Measurements from ENCODE around the gene FABP6. TPM values are rescaled to one million over a fixed set of nuclear protein-coding genes. Genes with fewer than 3 reads are reported as not detected.

FABP6 gene
- total and polyA plus RNA-seq, 3 donors from 2014 or later, result 0.94 to 4.0 (median 1.5) TPM

DNA sequence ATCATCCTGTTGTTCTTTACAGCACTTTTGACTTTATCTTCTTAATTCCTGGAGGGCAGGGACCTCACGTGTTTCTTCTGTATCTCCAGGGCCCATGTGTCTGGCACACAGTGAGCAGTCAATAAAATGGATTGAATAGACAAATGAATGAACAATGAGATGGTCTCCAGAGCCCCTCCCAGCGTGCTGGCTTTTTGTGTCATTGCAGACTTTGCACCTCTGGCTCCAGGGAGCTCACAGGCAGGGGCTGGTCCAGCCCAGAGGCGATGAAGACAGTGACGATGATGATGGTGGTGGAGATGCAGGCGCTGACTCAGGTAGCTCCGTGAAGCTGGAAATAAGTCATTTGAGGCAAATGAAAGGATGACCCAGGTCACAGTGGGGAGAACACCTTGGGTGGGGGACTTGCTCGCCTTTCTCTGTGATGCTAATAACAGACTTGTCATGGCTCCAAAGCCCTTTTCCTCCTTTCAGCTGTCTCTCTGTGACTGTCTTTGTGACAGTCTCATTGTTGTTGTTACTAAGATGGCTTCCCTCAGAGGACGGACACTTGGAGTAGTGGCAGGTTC, 30.4 kb upstream of the FABP6 start:
- TF ChIP-seq POLR2A (IDR thresholded peaks at IDR 0.05), result no peak
- TF ChIP-seq, protein P1, sequence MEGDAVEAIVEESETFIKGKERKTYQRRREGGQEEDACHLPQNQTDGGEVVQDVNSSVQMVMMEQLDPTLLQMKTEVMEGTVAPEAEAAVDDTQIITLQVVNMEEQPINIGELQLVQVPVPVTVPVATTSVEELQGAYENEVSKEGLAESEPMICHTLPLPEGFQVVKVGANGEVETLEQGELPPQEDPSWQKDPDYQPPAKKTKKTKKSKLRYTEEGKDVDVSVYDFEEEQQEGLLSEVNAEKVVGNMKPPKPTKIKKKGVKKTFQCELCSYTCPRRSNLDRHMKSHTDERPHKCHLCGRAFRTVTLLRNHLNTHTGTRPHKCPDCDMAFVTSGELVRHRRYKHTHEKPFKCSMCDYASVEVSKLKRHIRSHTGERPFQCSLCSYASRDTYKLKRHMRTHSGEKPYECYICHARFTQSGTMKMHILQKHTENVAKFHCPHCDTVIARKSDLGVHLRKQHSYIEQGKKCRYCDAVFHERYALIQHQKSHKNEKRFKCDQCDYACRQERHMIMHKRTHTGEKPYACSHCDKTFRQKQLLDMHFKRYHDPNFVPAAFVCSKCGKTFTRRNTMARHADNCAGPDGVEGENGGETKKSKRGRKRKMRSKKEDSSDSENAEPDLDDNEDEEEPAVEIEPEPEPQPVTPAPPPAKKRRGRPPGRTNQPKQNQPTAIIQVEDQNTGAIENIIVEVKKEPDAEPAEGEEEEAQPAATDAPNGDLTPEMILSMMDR (IDR thresholded peaks at IDR 0.05), result no peak
- DNase-seq, result no peak
- Histone ChIP-seq H3K9me3 (no peaks in the 10 kb centered on the region), H3K4me3 (peak overlapping the region in 1 of 2 donors; percentile 21), H3K27ac (peak overlapping the region; percentile 66 to 72), H3K36me3 (ENCODE audit: low read depth, missing control alignments) (no peaks in the 10 kb centered on the region), H3K4me1 (peaks cover 31% of the 10 kb centered on the region), H3K27me3 (no peaks in the 10 kb centered on the region)
- intact Hi-C loops (cut with DNase I; ENCODE audit: low total_unique reads), result loop anchor here (5.0 to 10.0 kb wide), 2 partner anchors 148 to 174 kb away; no protein-coding TSS in a partner anchor
- 42 to 45% methylated on average over 8 of the region's 8 CpGs for WGBS, 2 donors

DNA sequence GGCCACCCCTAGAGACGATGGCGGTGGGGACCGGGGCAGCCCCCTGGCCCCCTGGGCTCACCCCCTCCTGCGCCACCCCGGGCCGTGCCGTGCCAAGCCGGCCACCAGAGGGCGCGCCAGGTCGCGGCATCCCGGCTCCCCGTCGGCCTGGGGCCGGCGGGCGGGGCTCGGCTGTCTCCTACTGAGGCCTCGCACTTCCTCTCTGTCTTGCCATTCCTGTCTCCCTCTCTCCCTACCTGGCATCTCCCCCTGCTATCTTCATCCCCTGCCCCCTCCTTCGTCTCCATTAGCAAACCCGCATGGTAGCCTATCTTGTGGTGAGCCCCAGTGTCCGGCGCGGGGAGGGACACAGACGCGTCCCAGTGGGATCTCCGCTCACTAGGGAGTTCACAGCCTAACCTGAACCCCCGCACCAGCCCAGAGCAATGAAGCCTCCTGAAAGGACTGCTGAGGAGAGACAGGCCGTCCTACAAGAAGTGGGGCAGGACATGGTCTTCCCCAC, 29.8 kb upstream of the FABP6 start:
- intact Hi-C loops (cut with DNase I; ENCODE audit: low total_unique reads), result loop anchor here (5.0 to 10.0 kb wide), 2 partner anchors 148 to 175 kb away; no protein-coding TSS in a partner anchor
- Histone ChIP-seq H3K36me3 (ENCODE audit: low read depth, missing control alignments) (no peaks in the 10 kb centered on the region), H3K27me3 (no peaks in the 10 kb centered on the region), H3K27ac (peak overlapping the region; percentile 66 to 72), H3K4me1 (peaks cover 31% of the 10 kb centered on the region), H3K4me3 (peak overlapping the region; percentile 21 to 45), H3K9me3 (no peaks in the 10 kb centered on the region)
- 0 to 3% methylated on average over 23 to 29 of the region's 30 CpGs for WGBS, 2 donors
- peak; percentile 83 for DNase-seq
- TF ChIP-seq, protein P1 (IDR thresholded peaks at IDR 0.05), result peak; percentile 94 to 98 (median 96)
- TF ChIP-seq POLR2A (IDR thresholded peaks at IDR 0.05), result no peak

DNA sequence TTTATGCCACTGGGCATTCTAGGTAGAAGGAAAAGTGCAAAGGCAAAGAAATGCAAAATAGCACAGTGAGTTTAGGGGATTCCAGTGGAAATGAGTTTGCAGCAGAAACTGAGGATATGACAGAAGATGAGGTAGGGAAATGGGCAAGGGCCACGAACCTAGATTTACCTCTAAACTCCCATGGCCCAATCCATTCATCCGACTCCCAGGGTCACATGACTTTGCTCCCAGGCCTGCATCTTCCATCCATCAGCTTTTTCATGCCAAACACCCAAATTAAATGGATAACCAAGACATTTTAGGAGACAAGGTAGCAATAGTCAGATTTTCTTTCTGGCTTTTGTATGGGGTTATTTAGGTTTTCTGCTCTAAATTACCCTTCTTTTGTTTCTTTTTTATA, 22.2 kb upstream of the FABP6 start:
- TF ChIP-seq, protein P1 (IDR thresholded peaks at IDR 0.05), result no peak
- TF ChIP-seq POLR2A (IDR thresholded peaks at IDR 0.05), result no peak
- Histone ChIP-seq H3K4me1 (no peaks in the 10 kb centered on the region), H3K27ac (no peak overlapping the region), H3K9me3 (no peaks in the 10 kb centered on the region), H3K36me3 (ENCODE audit: low read depth, missing control alignments) (no peaks in the 10 kb centered on the region), H3K4me3 (no peak overlapping the region), H3K27me3 (no peaks in the 10 kb centered on the region)
- DNase-seq, result no peak
- 89 to 93% methylated on average over 2 of the region's 2 CpGs for WGBS, 2 donors
- intact Hi-C loops (cut with DNase I; ENCODE audit: low total_unique reads), result no loop called here

DNA sequence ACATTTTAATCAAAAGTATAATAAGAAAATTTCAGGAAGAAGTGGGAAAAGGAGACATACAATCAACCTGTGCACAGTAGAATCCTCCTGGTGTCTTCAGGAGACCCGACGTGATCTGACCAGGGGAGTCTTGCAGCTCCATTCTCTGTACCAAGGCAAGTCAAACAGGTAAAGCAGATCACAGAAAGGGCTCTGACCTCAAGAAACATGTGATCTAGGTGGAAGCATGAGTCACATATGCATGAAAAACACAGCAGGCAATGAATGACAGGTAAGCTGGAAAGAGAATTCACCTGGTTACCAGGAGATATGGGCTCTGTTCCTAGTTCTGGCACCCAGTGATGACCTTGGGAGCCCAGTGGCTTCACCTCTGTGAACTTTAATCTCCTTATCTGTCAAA, 19.4 kb upstream of the FABP6 start:
- DNase-seq, result no peak
- Histone ChIP-seq H3K36me3 (ENCODE audit: low read depth, missing control alignments) (no peaks in the 10 kb centered on the region), H3K27ac (no peak overlapping the region), H3K4me1 (no peaks in the 10 kb centered on the region), H3K4me3 (no peak overlapping the region), H3K27me3 (no peaks in the 10 kb centered on the region), H3K9me3 (no peaks in the 10 kb centered on the region)
- 89 to 96% methylated on average over 2 of the region's 2 CpGs for WGBS, 2 donors
- no peak for TF ChIP-seq POLR2A (IDR thresholded peaks at IDR 0.05)
- TF ChIP-seq, protein P1 (IDR thresholded peaks at IDR 0.05), result no peak
- intact Hi-C loops (cut with DNase I; ENCODE audit: low total_unique reads), result no loop called here

DNA sequence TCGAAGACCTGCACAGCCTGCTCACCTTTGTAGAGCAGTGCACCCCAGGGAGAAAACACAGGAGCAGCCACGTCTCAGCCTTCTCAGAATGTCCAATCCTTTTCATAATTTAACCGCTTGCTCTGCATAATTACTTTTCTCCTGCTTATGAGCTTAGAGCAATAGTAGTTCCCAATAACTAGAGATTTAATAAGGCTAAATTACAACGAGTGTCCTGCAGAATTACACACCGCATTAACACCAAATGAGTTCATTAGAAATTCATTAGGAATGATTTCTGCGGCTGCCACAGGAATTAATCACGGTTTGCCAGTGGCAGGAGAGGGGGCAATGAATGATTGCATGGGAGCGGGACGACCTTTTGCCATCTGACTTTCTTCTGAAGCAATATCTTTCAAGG, 18.7 kb upstream of the FABP6 start:
- 87 to 95% methylated on average over 9 of the region's 9 CpGs for WGBS, 2 donors
- intact Hi-C loops (cut with DNase I; ENCODE audit: low total_unique reads), result no loop called here
- H3K36me3 ChIP-seq (ENCODE audit: low read depth, missing control alignments), result no peaks in the 10 kb centered on the region
- no peaks in the 10 kb centered on the region for H3K9me3 ChIP-seq
- DNase-seq, result no peak
- TF ChIP-seq, protein P1 (IDR thresholded peaks at IDR 0.05), result no peak
- no peak for TF ChIP-seq POLR2A (IDR thresholded peaks at IDR 0.05)
- H3K4me3 ChIP-seq, result no peak overlapping the region
- H3K27ac ChIP-seq, result no peak overlapping the region
- no peaks in the 10 kb centered on the region for H3K27me3 ChIP-seq
- no peaks in the 10 kb centered on the region for H3K4me1 ChIP-seq

Data from testis (tissue), 3 donors.